Smooth muscle cell of the brain vasculature (primary cell): Measurements from ENCODE around the gene SPOCK2.

ENCODE experiments used
- DNase-seq: peaks from one replicate; pipeline ENCODE4 v3.0.0-alpha.2; 2012; ENCODE audit warnings: low read depth, low spot score

The SPOCK2 gene

DNA sequence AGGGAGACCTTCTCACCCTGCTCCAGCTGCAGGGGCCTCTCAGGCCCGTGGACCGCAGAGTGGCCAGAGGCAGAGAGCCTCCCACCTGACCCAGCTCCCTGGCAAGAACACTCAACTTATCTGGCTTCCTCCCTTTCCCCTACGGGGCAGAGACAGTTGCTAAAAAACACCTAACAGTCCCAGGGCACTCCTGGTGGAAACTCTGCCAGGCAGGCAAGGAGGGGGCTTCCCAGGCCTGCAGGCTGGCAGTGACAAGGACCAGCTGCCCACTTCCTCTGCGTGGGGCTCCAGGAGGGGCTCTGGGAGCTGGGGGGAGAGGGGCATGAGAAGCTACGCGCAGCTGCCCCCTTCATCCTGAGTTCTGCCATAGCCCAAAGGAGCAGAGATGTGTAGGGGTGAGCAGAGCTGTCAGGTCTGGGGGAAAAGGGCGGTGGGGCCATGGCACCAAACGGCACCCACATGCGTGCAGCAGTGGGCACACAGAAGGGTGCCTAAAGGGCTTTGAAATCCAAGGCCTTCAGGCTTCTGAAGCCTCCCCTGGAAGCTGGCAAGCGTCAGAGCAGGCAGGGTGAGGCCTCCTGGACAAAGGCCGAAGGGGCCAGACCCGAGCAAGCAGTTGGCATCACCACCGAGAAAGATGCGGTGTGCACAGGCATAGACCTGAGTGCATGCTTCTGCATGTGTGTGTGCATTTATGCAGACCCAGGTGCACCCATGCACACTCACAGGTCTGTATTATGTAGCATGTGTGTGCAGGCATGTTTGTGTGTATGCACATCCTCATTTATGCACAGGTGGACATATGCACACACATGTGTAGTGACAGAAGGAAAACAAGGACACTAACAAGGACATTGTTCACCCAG is 14.4 kb downstream of the SPOCK2 start:
- no peak for DNase-seq

DNA sequence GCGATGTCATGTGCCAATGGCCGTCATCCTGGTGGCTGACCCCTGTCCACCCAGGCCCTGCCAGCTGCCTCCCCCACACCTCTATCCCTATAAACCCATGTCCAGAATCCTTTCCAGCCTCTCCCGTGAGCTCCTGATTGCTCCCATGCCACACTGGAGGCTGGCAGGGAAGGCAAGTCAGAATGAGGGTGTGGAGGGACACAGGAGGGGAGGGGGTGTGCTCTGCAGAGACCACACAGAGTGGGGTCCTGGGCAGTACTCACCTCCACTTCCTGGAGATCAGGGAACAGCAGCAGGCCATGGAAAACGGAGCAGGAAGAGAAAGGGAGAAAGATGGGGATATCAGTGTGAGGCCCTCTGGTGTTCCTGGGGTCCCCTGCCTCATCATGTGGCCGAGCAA is 15.7 kb downstream of the SPOCK2 start:
- no peak for DNase-seq

DNA sequence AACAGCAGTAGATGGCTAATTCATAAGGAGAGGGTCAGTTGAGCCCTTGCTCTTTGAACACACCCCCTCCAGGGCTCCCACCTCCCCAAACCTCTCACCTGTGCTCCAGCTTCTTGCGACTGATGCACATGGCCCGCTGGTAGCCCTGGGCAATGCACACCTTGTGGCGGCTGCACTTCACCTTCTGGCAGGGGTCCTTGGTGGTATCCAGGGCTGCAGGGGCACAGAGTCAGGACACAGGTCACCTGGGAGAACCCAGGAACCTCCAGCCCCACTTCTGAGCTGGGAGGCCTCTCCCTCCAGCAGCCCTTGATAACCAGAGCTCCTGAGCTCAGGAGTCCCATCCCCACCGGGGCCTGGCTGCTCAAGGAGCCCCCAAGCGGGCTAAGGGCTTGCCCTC is 16.3 kb downstream of the SPOCK2 start:
- DNase-seq: no peak

DNA sequence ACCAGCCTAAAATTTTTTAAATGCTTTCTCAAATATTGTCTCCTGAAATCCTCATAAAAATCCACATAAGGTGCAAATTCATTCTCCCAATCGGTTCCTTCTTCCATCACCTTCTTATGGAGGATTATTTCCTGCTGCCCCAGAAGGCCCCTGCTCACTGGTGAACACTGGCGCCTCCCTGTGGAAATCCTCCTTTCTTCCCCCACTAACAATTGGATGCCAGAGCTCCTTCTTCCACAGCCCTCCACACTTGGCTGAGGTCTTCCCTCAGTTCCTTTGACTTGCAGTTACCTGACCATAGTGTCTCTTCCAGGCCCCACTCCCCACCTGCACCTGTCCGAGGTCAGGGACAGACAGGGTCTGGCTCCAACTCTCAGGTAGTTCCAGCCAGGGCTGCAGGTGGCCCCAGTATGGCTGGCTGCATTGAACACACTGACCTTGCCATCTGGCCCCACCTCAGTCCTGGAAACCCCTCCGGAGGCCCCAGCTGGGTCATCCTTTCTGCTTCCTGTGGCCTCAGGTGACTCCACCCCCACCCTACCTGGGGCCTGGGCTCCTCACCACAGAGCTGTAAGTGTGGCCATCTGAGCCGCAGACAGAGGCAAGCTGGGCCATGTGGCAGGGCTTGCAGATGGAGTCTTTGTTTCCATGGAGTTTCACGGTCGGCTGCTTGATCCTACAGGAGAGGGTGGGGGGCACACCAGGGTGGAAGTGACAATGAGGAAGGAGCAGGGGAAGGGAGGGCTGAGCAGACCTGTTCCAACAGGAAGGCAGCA is 18.4 kb downstream of the SPOCK2 start:
- no peak for DNase-seq

DNA sequence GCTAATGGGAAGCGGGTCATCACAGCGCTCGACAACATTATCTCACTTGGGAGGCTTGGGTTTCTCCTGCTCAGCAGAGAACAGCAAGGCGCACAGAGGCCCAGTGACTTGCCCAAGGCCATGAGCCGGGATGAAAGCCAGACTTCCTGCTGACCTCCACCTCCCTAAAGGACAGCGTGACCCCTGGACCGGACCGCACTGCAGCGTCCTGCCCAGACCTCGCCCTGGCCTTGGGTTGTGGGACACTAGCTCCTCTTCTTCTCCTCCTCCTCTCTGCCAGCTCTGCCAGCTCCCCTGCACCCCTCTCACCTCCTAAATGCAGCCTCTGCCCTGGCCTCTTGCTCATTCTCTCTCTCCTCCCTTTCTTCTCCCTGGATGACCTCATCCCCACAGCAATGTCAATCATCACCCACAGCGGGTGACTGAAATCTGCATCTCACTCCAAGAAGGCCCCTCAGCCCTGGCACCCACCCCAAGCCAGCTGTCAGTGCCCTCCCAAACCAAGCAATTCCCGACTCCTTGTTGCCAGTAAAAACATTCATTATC is 19.4 kb downstream of the SPOCK2 start:
- no peak for DNase-seq

DNA sequence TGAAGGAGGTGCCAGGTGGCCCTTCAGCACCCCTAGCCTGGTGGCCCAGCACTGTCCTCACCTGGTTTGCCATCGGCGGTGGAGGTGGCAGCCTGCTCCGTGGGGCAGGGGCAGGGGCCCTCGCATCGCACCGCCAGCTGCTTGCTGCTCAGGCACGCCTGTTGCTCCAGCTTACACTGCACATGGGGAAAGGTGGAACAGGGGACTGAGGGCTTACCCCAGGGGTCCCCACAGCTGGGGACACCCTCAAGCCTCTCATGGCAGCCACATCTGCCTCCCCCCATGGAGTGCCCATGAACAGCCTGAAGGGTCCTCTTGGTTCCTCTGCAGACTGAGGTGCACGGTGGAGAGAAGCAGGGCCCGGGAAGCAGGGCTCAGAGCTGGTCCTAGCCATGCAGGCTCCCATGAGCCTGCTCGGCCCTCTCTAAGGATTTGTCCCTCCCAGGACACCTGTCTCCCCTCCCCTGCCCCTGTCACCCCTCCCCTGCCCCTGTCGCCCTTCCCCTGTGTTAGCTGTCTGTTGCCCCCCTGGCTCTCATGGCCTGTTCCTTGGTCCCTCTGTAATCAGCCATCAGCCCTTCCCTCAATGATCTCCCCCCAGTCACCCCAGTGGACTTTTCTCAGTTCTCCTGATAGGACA is 20.1 kb downstream of the SPOCK2 start:
- DNase-seq: no peak

DNA sequence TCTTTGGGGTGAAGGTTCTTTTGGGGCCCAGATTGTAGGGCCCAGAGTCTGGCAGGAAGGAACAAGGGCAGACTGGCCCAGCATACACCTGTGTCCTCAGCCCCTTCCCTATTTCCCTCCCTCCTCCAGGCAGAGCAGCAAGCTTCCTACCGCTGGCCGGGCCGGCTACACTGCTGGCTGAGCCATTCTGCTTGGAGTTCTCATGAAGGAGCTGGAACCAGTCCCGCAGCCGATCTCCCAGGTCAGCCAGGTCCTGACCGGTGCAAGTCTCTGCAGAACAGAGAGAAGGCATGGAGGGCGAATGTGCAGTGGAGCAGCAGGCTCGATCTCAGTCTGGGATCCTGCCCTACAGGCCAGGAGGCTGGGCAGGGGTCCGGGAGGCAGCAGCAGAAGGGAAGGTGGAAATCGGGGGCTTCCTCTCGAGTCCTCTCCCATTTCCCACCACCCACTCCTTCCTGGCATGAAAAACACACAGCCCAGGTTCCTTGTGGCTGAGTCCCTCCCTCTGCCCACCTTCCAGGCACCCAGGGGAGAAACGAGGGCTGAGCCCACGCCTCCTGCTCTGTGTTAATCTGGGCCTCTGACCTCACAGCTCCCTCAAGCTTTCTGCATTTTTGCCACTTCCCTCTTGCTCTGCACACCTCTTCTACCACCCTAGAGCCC is 20.8 kb downstream of the SPOCK2 start:
- no peak for DNase-seq

DNA sequence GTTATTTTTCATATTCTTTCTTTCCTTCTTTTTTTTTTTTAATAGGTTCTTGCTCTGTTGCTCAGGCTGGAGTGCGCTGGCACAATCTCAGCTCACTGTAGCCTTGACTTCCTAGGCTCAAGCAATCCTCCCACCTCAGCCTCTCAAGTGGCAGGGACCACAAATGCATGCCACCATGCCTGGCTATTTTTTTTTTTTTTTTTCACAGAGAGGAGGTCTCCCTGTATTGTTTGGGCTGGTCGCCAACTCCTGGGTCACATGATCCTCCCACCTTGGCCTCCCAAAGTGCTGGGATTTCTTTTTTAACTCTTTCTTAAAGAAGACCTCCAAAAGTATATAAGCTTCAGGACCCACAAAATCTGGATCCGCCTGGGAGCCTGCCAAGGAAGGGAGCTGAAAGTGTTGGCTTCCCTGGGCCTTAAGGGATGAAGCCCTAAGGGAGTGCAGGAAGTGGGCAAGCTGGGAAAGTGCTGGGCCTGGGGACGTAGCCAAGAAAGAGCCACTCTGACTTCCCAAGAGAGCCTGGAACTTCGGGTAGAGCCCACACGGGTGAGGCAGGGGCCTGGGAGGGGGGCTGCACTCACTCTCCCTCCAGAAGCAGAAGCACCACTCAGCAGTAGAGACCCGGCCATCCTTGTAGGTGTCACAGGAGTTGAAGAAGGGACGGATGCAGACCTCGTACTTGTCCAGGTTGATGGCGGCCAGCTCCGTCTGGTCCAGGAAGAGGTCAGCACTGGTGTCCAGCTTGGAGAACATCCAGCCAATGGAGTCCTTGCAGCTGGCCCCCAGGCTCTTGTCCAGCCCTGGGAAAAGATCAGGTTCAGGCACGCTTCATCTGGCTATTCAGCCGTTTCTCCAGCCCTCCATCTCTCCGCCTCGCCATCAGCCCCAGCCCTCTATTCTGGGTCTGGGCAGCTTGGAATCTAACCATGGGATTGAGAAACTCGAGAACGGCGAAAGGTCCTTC is 21.8 kb downstream of the SPOCK2 start:
- no peak for DNase-seq

DNA sequence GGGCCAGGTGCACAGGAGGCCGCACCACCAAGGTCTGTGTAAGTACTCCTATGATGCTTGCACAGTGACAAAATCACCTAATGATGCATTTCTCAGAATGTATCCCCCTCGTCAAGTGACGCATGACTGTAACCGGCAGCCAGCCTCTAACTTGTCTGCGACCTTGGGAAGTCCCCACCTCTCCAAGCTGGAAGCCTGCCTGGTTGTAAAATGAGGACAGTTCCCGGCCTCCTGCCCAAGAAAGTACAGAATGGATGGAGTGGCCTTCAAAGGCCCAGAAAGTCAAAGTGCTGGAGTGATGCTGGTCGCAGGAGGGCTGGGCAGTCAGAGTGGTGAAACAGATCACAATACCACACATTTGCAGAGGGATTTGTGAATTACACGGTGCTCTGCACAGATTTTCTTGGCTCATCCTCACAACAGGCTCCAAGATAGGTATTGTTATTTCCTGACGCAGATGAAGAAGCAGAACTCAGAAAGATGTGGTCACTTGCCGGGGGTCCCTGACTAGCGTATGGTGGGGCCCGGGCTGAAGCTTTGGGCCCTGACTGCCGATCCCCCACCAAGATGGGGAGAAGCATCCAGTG is 22.8 kb downstream of the SPOCK2 start:
- no peak for DNase-seq

DNA sequence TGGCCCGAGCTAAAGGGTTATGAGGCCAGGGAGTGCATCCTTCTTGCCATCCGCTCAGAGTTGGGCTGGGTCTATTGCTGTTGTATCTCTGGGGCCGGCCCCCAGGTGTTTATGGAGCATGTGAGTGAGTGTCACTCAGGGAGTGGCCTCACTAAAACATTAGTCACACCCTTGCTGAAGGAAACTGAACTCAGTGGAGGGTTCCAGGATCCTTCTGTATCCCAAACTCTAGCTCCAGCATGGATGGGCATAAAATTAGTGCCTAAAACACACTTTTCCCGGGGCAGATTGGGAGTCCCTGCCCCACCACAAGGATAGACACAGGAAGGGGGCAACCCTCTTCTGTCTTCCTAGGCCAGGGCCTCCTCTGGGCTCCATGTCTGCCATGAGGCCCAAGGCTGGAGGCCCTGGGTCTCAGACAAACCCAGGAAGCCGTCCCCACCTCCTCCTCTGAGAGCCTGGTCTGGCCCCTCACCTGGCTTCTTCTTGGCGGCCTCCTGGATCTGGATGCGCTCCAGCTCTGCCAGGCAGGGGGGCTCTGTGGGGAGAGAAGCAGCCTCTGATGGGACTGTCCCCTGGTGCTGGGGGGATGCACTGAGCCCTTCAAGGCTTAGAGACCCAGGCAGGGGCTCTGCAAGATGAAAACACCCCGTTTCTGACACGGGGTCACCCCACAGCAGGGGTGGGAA is 24.5 kb downstream of the SPOCK2 start:
- no peak for DNase-seq

DNA sequence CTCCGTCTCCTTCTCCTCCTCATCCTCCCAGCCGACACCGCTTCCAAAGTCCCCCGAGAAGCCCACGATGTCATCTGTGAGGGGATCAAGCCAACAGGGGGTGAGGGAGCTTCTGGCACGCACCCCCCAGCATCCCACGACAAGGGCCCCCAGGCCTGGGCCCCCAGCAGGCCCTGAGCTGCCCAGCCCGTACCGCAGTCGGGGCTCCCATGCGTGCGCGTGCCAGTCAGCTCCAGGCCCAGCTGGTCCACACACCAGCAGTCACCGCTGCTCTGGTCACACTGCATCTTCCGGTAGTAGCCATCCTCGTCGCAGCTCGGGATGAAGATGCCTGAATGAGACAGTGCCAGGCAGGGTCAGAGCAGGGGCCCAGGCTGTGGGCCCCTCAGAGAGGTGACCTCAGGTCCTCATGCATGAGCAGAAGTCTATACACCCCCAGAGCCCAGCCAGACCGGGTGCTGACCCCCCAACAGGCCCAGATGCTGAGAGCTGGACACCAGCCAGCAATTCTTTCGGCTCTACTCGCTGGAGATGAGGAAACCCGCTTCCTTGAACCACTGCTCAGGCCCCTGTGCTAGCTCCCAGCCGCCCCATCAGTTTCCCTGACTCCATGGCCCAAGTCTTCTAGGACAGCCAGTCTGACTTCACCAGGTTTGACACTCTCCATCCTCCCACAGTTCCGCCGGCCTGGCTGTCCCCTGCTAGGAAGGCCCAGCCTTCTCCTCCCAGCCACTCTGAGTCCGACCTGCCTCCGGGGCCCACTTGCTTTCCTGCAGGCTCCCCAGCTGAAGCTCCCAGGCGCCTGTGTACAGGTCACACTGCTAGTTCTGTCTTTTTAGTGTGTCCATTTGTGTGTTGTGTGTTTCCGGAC is 25.3 kb downstream of the SPOCK2 start:
- DNase-seq: no peak

DNA sequence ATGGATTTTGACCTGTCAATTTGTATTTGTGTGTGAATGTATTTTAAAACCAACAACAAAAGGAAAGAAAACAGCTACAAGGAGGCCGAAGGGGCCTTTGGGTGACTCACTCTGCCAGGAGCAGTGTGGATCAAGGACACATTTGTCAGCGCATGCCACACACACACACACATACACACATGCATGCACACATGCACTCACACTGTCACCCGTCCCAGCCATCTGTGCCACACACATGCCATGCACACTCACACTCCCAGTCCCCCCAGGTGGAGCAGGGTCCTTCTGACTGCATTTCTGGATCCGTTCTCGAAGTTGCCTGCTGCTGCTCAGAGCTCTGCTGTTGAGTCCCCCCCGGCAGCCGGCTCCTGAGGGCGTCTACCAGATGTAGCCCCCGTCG is 26.0 kb downstream of the SPOCK2 start:
- DNase-seq: no peak

DNA sequence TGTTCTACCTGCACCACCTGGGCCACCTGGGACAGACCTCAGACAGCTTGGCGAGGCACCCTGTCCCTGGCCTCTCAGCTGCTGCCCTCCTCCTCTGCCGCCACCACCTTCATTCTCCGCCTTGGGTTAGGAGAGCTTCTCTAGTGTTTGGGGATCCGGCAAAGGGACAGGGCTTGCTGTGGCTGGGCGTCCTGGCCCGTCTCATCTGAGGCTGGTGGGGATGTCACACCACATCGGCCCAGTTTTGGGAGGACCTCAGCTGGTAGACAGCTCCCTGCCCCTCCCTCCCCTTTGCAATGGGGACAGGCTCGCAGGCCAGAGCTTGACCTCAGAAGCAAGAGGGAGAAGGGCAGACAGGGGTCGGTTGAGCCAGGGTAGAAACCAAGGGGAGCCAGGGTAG is 26.4 kb downstream of the SPOCK2 start:
- DNase-seq: no peak

DNA sequence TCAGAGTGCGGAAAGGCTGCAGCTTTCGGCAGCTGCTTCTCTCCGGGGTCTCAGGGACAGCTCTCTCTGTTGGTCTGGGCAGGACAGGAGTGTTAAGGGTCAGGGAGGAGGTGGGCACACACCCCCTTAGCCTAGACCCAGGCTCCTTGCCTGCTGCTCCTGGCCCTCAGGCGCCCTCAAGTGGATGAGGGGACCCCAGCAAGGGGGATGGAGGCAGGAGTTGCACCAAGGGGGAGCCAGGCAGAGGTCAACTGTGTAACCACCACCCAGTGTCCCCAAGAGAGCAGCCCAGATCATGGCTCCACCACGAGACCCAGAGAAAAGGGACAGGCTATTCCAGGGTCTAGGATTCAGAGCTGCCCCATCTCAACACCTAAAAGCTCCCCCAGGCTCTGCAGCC is 26.9 kb downstream of the SPOCK2 start:
- DNase-seq: no peak

DNA sequence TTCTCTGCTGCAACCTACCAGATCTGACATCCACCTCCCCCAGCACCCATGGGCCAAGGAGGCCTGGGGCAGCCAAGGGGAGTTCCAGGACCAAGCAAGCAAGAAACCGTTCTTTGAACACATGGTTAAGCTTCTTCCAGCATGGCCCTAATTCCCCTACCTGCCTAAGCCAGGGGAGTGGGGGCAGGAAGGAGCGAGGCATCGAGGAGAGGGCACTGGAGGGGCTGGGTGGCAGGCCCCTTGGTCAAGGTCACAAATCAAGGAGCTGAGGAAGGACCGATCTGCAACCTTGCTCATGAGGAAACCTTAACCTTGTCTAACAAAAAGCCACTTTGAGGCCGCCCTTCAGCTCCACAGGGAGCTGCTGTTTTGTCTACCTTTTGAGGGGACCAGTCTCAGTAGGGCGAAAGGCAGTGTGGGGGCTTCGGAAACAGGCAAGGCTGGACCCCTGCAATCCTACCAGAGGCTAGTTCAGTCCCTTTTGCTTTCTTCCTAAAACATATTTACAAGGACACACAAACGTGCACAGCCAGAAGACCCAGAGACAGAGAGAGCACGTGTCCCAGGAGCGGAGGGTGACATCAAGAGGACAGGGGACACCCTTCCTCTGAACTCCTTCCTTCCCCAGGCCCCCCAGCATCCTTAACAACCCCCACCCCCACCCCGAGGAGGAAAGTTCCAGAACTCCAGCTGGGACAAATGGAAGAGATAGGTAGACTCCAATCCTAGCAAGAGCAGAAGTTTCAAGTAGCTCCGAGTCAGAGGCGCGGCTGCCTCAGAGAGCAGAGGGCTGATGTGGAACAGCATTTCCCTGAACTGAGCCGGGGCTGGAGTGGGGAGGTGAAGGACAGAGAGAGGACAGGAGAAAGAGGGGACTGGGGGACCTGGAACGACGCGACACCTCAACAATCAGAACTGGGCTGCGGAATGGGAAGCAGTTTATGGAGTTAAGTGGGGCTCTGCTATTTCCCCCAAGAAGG is 28.2 kb downstream of the SPOCK2 start:
- DNase-seq: no peak

DNA sequence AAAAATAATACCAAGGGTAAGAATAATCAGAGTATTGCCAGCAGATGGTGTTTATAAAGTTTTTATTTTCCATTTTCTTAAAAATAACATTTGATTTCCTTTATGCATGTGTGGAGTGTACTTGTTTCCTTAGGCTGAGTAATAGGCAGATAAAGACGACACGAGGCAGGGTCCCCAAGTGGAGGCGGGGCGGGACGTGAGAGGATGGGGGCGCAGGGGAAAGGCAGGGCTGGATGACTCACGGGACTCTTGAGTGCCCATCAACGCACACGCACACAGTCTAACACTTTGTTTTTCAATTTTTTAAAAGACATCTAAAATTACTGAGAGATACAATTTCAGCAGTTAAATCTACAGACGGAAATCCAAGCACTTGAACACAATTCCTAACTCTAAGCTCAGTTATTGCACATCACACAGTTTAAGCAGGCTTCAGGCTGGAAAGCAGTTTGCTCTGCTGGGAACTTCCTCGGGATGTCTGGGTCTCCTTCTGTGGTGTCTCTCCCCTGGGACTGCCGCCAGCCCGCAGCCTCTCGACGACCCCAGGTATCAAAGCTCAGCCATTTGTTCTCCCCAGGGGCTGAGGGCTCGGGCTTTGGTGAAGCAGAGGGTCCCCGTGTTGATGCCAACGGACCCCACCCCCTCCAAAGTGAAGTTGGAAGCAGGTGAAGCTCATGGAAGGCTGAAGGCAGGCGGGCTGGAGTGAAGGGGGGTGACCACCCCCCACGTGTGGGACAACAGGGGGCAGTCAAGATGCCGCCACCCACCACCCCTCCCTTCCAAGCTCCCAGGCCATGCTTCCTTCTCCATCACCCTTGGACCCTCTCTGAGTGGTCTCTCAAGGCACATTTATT is 29.1 kb downstream of the SPOCK2 start:
- no peak for DNase-seq
